ENCODE results near the gene AMER2.
"Not testable (repeated sequence)": the region's sequence is repeated elsewhere in the genome, so short reads cannot be mapped to it uniquely, and the experiment has no call there.

The AMER2 gene

GRCh38 chr13:25180775-25181537 lies 8.9 kb upstream of the AMER2 start:
- DNase-seq = no peak

- no peak for DNase-seq
Observed at GRCh38 chr13:25179832-25180774, 8.0 kb upstream of the AMER2 start.

GRCh38 chr13:25179011-25179410 lies 6.9 kb upstream of the AMER2 start:
- no peak for DNase-seq

GRCh38 chr13:25178070-25178469 lies 6.0 kb upstream of the AMER2 start:
- no peak for DNase-seq

GRCh38 chr13:25177636-25178035 lies 5.5 kb upstream of the AMER2 start:
- no peak for DNase-seq

- DNase-seq = no peak
Observed at GRCh38 chr13:25177012-25177411, 4.9 kb upstream of the AMER2 start.

GRCh38 chr13:25175431-25175830 lies 3.3 kb upstream of the AMER2 start:
- DNase-seq = no peak

- DNase-seq = no peak
Observed at GRCh38 chr13:25175026-25175425, 2.9 kb upstream of the AMER2 start.

GRCh38 chr13:25174304-25174703 lies 2.2 kb upstream of the AMER2 start:
- no peak for DNase-seq

GRCh38 chr13:25172303-25172630 lies 179 bp upstream of the AMER2 start:
- DNase-seq = no peak

GRCh38 chr13:25171170-25171516 lies 945 bp downstream of the AMER2 start:
- no peak for DNase-seq

- DNase-seq = no peak
Observed at GRCh38 chr13:25170554-25171111, 1.5 kb downstream of the AMER2 start.

GRCh38 chr13:25169951-25170553 lies 2.0 kb downstream of the AMER2 start:
- DNase-seq = no peak

GRCh38 chr13:25169356-25169755 lies 2.7 kb downstream of the AMER2 start:
- no peak for DNase-seq

GRCh38 chr13:25168790-25169189 lies 3.3 kb downstream of the AMER2 start:
- DNase-seq = no peak

GRCh38 chr13:25167382-25168174 lies 4.5 kb downstream of the AMER2 start:
- DNase-seq = no peak

GRCh38 chr13:25166306-25166705 lies 5.8 kb downstream of the AMER2 start:
- DNase-seq = no peak

- DNase-seq = no peak
Observed at GRCh38 chr13:25165663-25166062, 6.4 kb downstream of the AMER2 start.

- DNase-seq = not testable (repeated sequence)
Observed at GRCh38 chr13:25165163-25165562, 6.9 kb downstream of the AMER2 start.

GRCh38 chr13:25157681-25158080 lies 14.4 kb downstream of the AMER2 start:
- no peak for DNase-seq

GRCh38 chr13:25153736-25154135 lies 18.4 kb downstream of the AMER2 start:
- no peak for DNase-seq

GRCh38 chr13:25151626-25152195 lies 20.4 kb downstream of the AMER2 start:
- no peak for DNase-seq

Data from CD4-positive, alpha-beta T cell treated with Interleukin-21 for 1 hour (primary cell).